SK-N-SH treated with all-trans-retinoic acid at 6 μM for 48 hours (cell line): Measurements from ENCODE around the gene TNFRSF18.

Source experiments
- BACH2 ChIP-seq: fragments of 250-450 bp; sonication (Bioruptor Pico); IDR thresholded peaks from 2 replicates; pipeline ENCODE4 v1.9.0; 2021; ENCODE audit warnings: mild to moderate bottlenecking, borderline replicate concordance
- SNAI2 ChIP-seq: fragments of 250-450 bp; sonication (Bioruptor Pico); IDR thresholded peaks from 2 replicates; pipeline ENCODE4 v1.5.0; 2020; ENCODE audit warnings: mild to moderate bottlenecking, moderate library complexity
- ZNF8 ChIP-seq: fragments of 450-650 bp; formaldehyde crosslinking; IDR thresholded peaks from 2 replicates; pipeline ENCODE4 v1.5.0; 2020; ENCODE audit warnings: mild to moderate bottlenecking, moderate library complexity
- TF ChIP-seq, protein P1 (sequence below): fragments of 250-450 bp; sonication (Bioruptor Pico); IDR thresholded peaks from 2 replicates; pipeline ENCODE4 v1.5.1; 2020; ENCODE audit warnings: low read depth, mild to moderate bottlenecking, moderate library complexity
- TF ChIP-seq, protein P2 (sequence below): fragments of 250-450 bp; sonication (Bioruptor Pico); IDR thresholded peaks from 2 replicates; pipeline ENCODE4 v1.5.1; 2021; ENCODE audit warnings: mild to moderate bottlenecking, moderate library complexity
- TF ChIP-seq, protein P3 (sequence below): fragments of 250-450 bp; sonication (Bioruptor Pico); IDR thresholded peaks from 2 replicates; pipeline ENCODE4 v1.5.0; 2020; ENCODE audit warnings: mild to moderate bottlenecking, moderate library complexity

DNA sequence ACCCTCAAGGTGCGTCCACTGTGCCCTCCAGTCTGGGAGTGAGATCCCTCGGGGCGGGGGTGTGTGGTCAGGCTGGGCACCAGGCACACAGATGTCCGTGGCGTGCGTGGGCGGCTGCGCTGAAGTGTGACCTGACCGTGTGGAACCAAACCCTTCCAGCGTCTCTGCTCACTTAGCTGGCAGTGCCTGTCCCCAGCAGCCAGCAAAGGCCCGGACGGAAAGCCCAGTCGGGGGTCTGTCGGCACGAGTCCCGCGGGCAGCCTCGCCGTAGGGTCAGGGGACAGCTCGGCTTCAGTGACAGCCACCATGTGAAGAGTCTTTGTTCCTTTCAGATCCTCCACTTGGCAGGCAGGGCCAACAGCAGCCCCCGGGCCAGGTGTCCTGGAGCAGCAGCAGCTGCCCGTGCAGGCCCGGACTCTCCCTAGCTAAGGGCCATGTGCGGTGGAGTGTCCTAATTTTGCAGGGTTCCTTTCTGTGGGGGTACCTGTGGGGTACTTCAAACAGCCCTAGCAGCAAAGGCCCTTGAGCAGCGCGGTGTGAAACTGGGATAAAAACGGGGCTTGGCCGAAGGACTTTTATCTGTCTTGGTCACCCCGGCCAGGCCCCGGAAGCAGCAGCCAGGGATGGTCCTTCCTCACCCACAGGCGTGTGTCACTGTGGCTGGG lies 21.2 kb downstream of the TNFRSF18 start:
- TF ChIP-seq SNAI2 (CRISPR knock-in tag) (no peak), BACH2 (CRISPR knock-in tag) (no peak), ZNF8 (CRISPR knock-in tag) (no peak)
- TF ChIP-seq, protein P1, sequence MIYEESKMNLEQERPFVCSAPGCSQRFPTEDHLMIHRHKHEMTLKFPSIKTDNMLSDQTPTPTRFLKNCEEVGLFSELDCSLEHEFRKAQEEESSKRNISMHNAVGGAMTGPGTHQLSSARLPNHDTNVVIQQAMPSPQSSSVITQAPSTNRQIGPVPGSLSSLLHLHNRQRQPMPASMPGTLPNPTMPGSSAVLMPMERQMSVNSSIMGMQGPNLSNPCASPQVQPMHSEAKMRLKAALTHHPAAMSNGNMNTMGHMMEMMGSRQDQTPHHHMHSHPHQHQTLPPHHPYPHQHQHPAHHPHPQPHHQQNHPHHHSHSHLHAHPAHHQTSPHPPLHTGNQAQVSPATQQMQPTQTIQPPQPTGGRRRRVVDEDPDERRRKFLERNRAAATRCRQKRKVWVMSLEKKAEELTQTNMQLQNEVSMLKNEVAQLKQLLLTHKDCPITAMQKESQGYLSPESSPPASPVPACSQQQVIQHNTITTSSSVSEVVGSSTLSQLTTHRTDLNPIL (CRISPR knock-in tag): no peak
- TF ChIP-seq, protein P2, sequence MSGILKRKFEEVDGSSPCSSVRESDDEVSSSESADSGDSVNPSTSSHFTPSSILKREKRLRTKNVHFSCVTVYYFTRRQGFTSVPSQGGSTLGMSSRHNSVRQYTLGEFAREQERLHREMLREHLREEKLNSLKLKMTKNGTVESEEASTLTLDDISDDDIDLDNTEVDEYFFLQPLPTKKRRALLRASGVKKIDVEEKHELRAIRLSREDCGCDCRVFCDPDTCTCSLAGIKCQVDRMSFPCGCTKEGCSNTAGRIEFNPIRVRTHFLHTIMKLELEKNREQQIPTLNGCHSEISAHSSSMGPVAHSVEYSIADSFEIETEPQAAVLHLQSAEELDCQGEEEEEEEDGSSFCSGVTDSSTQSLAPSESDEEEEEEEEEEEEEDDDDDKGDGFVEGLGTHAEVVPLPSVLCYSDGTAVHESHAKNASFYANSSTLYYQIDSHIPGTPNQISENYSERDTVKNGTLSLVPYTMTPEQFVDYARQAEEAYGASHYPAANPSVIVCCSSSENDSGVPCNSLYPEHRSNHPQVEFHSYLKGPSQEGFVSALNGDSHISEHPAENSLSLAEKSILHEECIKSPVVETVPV (CRISPR knock-in tag): no peak
- TF ChIP-seq, protein P3, sequence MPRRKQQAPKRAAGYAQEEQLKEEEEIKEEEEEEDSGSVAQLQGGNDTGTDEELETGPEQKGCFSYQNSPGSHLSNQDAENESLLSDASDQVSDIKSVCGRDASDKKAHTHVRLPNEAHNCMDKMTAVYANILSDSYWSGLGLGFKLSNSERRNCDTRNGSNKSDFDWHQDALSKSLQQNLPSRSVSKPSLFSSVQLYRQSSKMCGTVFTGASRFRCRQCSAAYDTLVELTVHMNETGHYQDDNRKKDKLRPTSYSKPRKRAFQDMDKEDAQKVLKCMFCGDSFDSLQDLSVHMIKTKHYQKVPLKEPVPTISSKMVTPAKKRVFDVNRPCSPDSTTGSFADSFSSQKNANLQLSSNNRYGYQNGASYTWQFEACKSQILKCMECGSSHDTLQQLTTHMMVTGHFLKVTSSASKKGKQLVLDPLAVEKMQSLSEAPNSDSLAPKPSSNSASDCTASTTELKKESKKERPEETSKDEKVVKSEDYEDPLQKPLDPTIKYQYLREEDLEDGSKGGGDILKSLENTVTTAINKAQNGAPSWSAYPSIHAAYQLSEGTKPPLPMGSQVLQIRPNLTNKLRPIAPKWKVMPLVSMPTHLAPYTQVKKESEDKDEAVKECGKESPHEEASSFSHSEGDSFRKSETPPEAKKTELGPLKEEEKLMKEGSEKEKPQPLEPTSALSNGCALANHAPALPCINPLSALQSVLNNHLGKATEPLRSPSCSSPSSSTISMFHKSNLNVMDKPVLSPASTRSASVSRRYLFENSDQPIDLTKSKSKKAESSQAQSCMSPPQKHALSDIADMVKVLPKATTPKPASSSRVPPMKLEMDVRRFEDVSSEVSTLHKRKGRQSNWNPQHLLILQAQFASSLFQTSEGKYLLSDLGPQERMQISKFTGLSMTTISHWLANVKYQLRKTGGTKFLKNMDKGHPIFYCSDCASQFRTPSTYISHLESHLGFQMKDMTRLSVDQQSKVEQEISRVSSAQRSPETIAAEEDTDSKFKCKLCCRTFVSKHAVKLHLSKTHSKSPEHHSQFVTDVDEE: no peak
